Liver (tissue), 3 donors: ENCODE data around the gene KANK2.

Experiments
- RAD21 ChIP-seq, 2 donors: IDR thresholded peaks; 2 replicates each; pipeline ENCODE4 v1.6.1; 2016; ENCODE audit warnings: antibody characterized with exemption in 2 of 2, mild to moderate bottlenecking in 2 of 2
- SP1 ChIP-seq: IDR thresholded peaks from 2 replicates; pipeline ENCODE4 v1.6.1; 2018; ENCODE audit warnings: antibody characterized with exemption, mild to moderate bottlenecking
- YY1 ChIP-seq: IDR thresholded peaks from 2 replicates; pipeline ENCODE4 v1.6.1; 2016; ENCODE audit warnings: antibody characterized with exemption, mild to moderate bottlenecking
- TF ChIP-seq, protein P1 (sequence below): fragments of 150-350 bp; IDR thresholded peaks from 2 replicates; pipeline ENCODE4 v1.5.1; 2017; ENCODE audit warnings: improper control_type of control experiment, low read depth, low read length; ENCODE audit not compliant: missing input control
- TF ChIP-seq, protein P2 (sequence below): IDR thresholded peaks from 2 replicates; pipeline ENCODE4 v1.6.1; 2016; ENCODE audit warnings: antibody characterized with exemption, mild to moderate bottlenecking
- TF ChIP-seq, protein P3 (sequence below): IDR thresholded peaks from 2 replicates; pipeline ENCODE4 v1.6.1; 2016; ENCODE audit warnings: antibody characterized with exemption
- donor health status: healthy.
- donor health status: healthy.

DNA sequence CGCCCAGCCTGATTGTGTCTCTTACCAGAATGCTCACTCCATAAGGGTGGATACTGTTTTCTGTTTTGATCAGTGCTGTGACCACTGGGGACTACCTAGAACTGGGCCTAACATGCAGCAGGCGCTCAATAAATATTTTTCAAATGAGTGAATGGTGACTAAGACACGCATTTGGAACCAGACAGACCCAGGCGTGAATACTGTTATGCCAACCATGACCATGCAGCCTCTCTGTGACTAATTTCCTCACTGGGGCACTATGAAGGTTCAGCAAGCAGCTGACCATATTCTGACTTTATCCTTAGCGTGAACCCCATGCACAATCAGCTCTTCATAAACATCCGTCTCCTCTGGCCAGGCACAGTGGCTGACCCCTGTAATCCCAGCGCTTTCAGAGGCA lies 28.8 kb downstream of the KANK2 start:
- no peak for TF ChIP-seq YY1
- TF ChIP-seq, protein P1, sequence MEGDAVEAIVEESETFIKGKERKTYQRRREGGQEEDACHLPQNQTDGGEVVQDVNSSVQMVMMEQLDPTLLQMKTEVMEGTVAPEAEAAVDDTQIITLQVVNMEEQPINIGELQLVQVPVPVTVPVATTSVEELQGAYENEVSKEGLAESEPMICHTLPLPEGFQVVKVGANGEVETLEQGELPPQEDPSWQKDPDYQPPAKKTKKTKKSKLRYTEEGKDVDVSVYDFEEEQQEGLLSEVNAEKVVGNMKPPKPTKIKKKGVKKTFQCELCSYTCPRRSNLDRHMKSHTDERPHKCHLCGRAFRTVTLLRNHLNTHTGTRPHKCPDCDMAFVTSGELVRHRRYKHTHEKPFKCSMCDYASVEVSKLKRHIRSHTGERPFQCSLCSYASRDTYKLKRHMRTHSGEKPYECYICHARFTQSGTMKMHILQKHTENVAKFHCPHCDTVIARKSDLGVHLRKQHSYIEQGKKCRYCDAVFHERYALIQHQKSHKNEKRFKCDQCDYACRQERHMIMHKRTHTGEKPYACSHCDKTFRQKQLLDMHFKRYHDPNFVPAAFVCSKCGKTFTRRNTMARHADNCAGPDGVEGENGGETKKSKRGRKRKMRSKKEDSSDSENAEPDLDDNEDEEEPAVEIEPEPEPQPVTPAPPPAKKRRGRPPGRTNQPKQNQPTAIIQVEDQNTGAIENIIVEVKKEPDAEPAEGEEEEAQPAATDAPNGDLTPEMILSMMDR = no peak
- TF ChIP-seq, protein P2, sequence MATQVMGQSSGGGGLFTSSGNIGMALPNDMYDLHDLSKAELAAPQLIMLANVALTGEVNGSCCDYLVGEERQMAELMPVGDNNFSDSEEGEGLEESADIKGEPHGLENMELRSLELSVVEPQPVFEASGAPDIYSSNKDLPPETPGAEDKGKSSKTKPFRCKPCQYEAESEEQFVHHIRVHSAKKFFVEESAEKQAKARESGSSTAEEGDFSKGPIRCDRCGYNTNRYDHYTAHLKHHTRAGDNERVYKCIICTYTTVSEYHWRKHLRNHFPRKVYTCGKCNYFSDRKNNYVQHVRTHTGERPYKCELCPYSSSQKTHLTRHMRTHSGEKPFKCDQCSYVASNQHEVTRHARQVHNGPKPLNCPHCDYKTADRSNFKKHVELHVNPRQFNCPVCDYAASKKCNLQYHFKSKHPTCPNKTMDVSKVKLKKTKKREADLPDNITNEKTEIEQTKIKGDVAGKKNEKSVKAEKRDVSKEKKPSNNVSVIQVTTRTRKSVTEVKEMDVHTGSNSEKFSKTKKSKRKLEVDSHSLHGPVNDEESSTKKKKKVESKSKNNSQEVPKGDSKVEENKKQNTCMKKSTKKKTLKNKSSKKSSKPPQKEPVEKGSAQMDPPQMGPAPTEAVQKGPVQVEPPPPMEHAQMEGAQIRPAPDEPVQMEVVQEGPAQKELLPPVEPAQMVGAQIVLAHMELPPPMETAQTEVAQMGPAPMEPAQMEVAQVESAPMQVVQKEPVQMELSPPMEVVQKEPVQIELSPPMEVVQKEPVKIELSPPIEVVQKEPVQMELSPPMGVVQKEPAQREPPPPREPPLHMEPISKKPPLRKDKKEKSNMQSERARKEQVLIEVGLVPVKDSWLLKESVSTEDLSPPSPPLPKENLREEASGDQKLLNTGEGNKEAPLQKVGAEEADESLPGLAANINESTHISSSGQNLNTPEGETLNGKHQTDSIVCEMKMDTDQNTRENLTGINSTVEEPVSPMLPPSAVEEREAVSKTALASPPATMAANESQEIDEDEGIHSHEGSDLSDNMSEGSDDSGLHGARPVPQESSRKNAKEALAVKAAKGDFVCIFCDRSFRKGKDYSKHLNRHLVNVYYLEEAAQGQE = no peak
- TF ChIP-seq, protein P3, sequence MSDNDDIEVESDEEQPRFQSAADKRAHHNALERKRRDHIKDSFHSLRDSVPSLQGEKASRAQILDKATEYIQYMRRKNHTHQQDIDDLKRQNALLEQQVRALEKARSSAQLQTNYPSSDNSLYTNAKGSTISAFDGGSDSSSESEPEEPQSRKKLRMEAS = no peak
- TF ChIP-seq SP1 = no peak
- no peak for TF ChIP-seq RAD21 (IDR thresholded peaks at IDR 0.05)
